Effector memory CD8-positive, alpha-beta T cell (primary cell): ENCODE data around the gene SNRNP70.
"Not testable (repeated sequence)": the region's sequence is repeated elsewhere in the genome, so short reads cannot be mapped to it uniquely, and the experiment has no call there.

Experiments used
- ATAC-seq: fragments of 150-1000 bp; cut with Tn5 transposase; replicated peaks from 2 replicates; pipeline ENCODE4 v1.10.0; 2021; ENCODE audit warnings: mild to moderate bottlenecking, moderate library complexity
- DNase-seq, 3 experiments: peaks; one replicate each; pipeline ENCODE4 v3.0.0; 2021
- H3K27ac Mint-ChIP-seq, 2 donors: one replicate each; pipeline ENCODE4 v1.8.0; 2022; ENCODE audit warnings: mild to moderate bottlenecking in 2 of 2, mixed read lengths in 2 of 2, moderate library complexity in 2 of 2
- H3K27me3 Mint-ChIP-seq, 2 donors: one replicate each; pipeline ENCODE4 v1.8.0; 2022; ENCODE audit warnings: mixed read lengths in 2 of 2
- H3K36me3 Mint-ChIP-seq: one replicate; pipeline ENCODE4 v1.8.0; 2022; ENCODE audit warnings: mild to moderate bottlenecking, moderate library complexity, mixed read lengths; ENCODE audit not compliant: insufficient read depth
- H3K4me1 Mint-ChIP-seq, 2 donors: one replicate each; pipeline ENCODE4 v1.8.0; 2022; ENCODE audit warnings: low read depth in 2 of 2, mixed read lengths in 2 of 2
- H3K4me3 Mint-ChIP-seq, 2 donors: one replicate each; pipeline ENCODE4 v1.8.0; 2022; ENCODE audit warnings: mild to moderate bottlenecking in 2 of 2, mixed read lengths in 2 of 2, moderate library complexity in 2 of 2
- H3K9me3 Mint-ChIP-seq, 2 donors: one replicate each; pipeline ENCODE4 v1.8.0; 2022; ENCODE audit warnings: mixed read lengths in 2 of 2
- total RNA-seq, 9 experiments: gene quantifications; one replicate each; lab custom pipeline; 2026; lab: John Stamatoyannopoulos, UW

SNRNP70 gene
- total RNA-seq = 311 to 563 (median 358) reads per million in 9 experiments

GRCh38 chr19:49085020-49085867 is at the start of gene SNRNP70:
Gene SNRNP70, plus strand, starts transcription at chr19:49085451. Its CDS starts 964 bp downstream, at chr19:49086415.
- Mint-ChIP-seq H3K36me3 (peaks cover 59% of the 10 kb centered on the region), H3K4me1 (peaks cover 21 to 27% of the 10 kb centered on the region in 2 donors), H3K9me3 (no peaks in the 10 kb centered on the region), H3K27me3 (no peaks in the 10 kb centered on the region), H3K27ac (peak within 1 kb of the TSS; percentile 97), H3K4me3 (peak within 1 kb of the TSS; percentile 98 to 99)
- ATAC-seq (peak; percentile 90), DNase-seq (peak; percentile 97 to 98 (median 98))

GRCh38 chr19:49036815-49037214 is 48.4 kb upstream of the SNRNP70 start, which contains the start of gene CGB1:
Gene CGB1, minus strand, starts transcription at chr19:49036895. Its CDS starts 184 bp downstream, at chr19:49036711.
- DNase-seq, H3K4me1 Mint-ChIP-seq, ATAC-seq, H3K27ac Mint-ChIP-seq, H3K36me3 Mint-ChIP-seq, H3K27me3 Mint-ChIP-seq, H3K4me3 Mint-ChIP-seq, H3K9me3 Mint-ChIP-seq: not testable (repeated sequence)

- H3K9me3 Mint-ChIP-seq, H3K27ac Mint-ChIP-seq, H3K4me3 Mint-ChIP-seq, ATAC-seq, H3K27me3 Mint-ChIP-seq, DNase-seq, H3K4me1 Mint-ChIP-seq, H3K36me3 Mint-ChIP-seq: not testable (repeated sequence)
Measured at GRCh38 chr19:49038111-49038510, 47.1 kb upstream of the SNRNP70 start.

GRCh38 chr19:49038557-49039276 is 46.5 kb upstream of the SNRNP70 start:
- H3K27ac Mint-ChIP-seq, H3K36me3 Mint-ChIP-seq: not testable (repeated sequence)

GRCh38 chr19:49039736-49040135 is 45.5 kb upstream of the SNRNP70 start:
- H3K4me1 Mint-ChIP-seq, H3K27me3 Mint-ChIP-seq, ATAC-seq, H3K9me3 Mint-ChIP-seq, H3K4me3 Mint-ChIP-seq, DNase-seq, H3K27ac Mint-ChIP-seq, H3K36me3 Mint-ChIP-seq: not testable (repeated sequence)

More at GRCh38 chr19:49038557-49039276, 46.5 kb upstream of the SNRNP70 start:
- H3K4me3 Mint-ChIP-seq, H3K27me3 Mint-ChIP-seq, H3K4me1 Mint-ChIP-seq, DNase-seq, ATAC-seq, H3K9me3 Mint-ChIP-seq: not testable (repeated sequence)

GRCh38 chr19:49042177-49042576 is 43.1 kb upstream of the SNRNP70 start:
- ATAC-seq (no peak), DNase-seq (no peak)
- H3K4me3 Mint-ChIP-seq = no peak overlapping the region
- H3K27me3 Mint-ChIP-seq = peaks cover 0 to 4% of the 10 kb centered on the region in 2 donors
- H3K36me3 Mint-ChIP-seq = no peaks in the 10 kb centered on the region
- no peak overlapping the region for H3K27ac Mint-ChIP-seq
- H3K9me3 Mint-ChIP-seq = no peaks in the 10 kb centered on the region
- H3K4me1 Mint-ChIP-seq = no peaks in the 10 kb centered on the region

GRCh38 chr19:49042666-49043065 is 42.6 kb upstream of the SNRNP70 start:
- not testable (repeated sequence) for H3K4me3 Mint-ChIP-seq, DNase-seq, ATAC-seq, H3K9me3 Mint-ChIP-seq, H3K36me3 Mint-ChIP-seq, H3K27ac Mint-ChIP-seq, H3K27me3 Mint-ChIP-seq, H3K4me1 Mint-ChIP-seq

- not testable (repeated sequence) for ATAC-seq, H3K36me3 Mint-ChIP-seq, DNase-seq, H3K4me1 Mint-ChIP-seq, H3K4me3 Mint-ChIP-seq, H3K9me3 Mint-ChIP-seq, H3K27me3 Mint-ChIP-seq, H3K27ac Mint-ChIP-seq
Measured at GRCh38 chr19:49043548-49043947, 41.7 kb upstream of the SNRNP70 start, which contains the start of gene CGB5. Gene CGB5, plus strand, starts transcription at chr19:49043848. Its CDS starts 362 bp downstream, at chr19:49044210.

GRCh38 chr19:49049011-49049410 is 36.2 kb upstream of the SNRNP70 start, which contains the start of gene CGB8:
Gene CGB8, minus strand, starts transcription at chr19:49049111. Its CDS starts 372 bp downstream, at chr19:49048739.
- not testable (repeated sequence) for DNase-seq, ATAC-seq, H3K27ac Mint-ChIP-seq, H3K27me3 Mint-ChIP-seq, H3K4me1 Mint-ChIP-seq, H3K4me3 Mint-ChIP-seq, H3K9me3 Mint-ChIP-seq, H3K36me3 Mint-ChIP-seq

- not testable (repeated sequence) for H3K4me1 Mint-ChIP-seq, H3K4me3 Mint-ChIP-seq, DNase-seq, ATAC-seq, H3K9me3 Mint-ChIP-seq, H3K27ac Mint-ChIP-seq, H3K36me3 Mint-ChIP-seq, H3K27me3 Mint-ChIP-seq
Measured at GRCh38 chr19:49049834-49050233, 35.4 kb upstream of the SNRNP70 start.

GRCh38 chr19:49050376-49051033 is 34.7 kb upstream of the SNRNP70 start:
- H3K4me3 Mint-ChIP-seq, H3K27ac Mint-ChIP-seq, ATAC-seq, H3K27me3 Mint-ChIP-seq, H3K9me3 Mint-ChIP-seq, DNase-seq, H3K4me1 Mint-ChIP-seq, H3K36me3 Mint-ChIP-seq: not testable (repeated sequence)

- Mint-ChIP-seq H3K9me3 (no peaks in the 10 kb centered on the region), H3K27me3 (peaks cover 41 to 46% of the 10 kb centered on the region in 2 donors), H3K4me1 (peaks cover 18 to 27% of the 10 kb centered on the region in 2 donors), H3K36me3 (peaks cover 10% of the 10 kb centered on the region), H3K27ac (peak overlapping the region; percentile 50 to 59), H3K4me3 (peak overlapping the region; percentile 84 to 87)
- ATAC-seq (peak; percentile 74), DNase-seq (peak; percentile 44 to 49 (median 45))
Measured at GRCh38 chr19:49056101-49056901, 28.9 kb upstream of the SNRNP70 start.
